HG02852 (cell line): ENCODE data around the gene FRMD4B.

Experiments used
- ATAC-seq: cut with Tn5 transposase; IDR thresholded peaks from one replicate; pipeline ENCODE4 v1.9.1; 2021; ENCODE audit warnings: mild to moderate bottlenecking, moderate library complexity; ENCODE audit not compliant: unreplicated experiment

The FRMD4B gene

GRCh38 chr3:69210068-69210730 is 175.7 kb downstream of the FRMD4B start:
- ATAC-seq: no peak

GRCh38 chr3:69209413-69209812 is 176.5 kb downstream of the FRMD4B start:
- ATAC-seq: no peak

GRCh38 chr3:69207031-69207430 is 178.9 kb downstream of the FRMD4B start:
- no peak for ATAC-seq

- no peak for ATAC-seq
These were observed 180.5 kb downstream of the FRMD4B start for GRCh38 chr3:69205385-69205784.

- ATAC-seq: peak; percentile 84
These were observed 181.5 kb downstream of the FRMD4B start for GRCh38 chr3:69204315-69204957.

- peak; percentile 2 for ATAC-seq
These were observed 182.1 kb downstream of the FRMD4B start for GRCh38 chr3:69203631-69204314.

GRCh38 chr3:69201658-69202057 is 184.2 kb downstream of the FRMD4B start:
- ATAC-seq: no peak

GRCh38 chr3:69200384-69201068 is 185.4 kb downstream of the FRMD4B start:
- no peak for ATAC-seq

- no peak for ATAC-seq
These were observed 185.9 kb downstream of the FRMD4B start for GRCh38 chr3:69199942-69200341.

GRCh38 chr3:69197922-69198530 is 187.9 kb downstream of the FRMD4B start:
- ATAC-seq: no peak

- no peak for ATAC-seq
These were observed 188.4 kb downstream of the FRMD4B start for GRCh38 chr3:69197455-69197854.

- ATAC-seq: no peak
These were observed 189.0 kb downstream of the FRMD4B start for GRCh38 chr3:69196876-69197275.

GRCh38 chr3:69194431-69195165 is 191.3 kb downstream of the FRMD4B start:
- ATAC-seq: no peak

- ATAC-seq: no peak
These were observed 192.1 kb downstream of the FRMD4B start for GRCh38 chr3:69193749-69194148.

- no peak for ATAC-seq
These were observed 194.4 kb downstream of the FRMD4B start for GRCh38 chr3:69191516-69191915.

- no peak for ATAC-seq
These were observed 196.4 kb downstream of the FRMD4B start for GRCh38 chr3:69189487-69189886.

GRCh38 chr3:69186575-69187093 is 199.3 kb downstream of the FRMD4B start:
- ATAC-seq: no peak

- ATAC-seq: no peak
These were observed 203.1 kb downstream of the FRMD4B start for GRCh38 chr3:69182588-69183316.

- ATAC-seq: no peak
These were observed 204.2 kb downstream of the FRMD4B start for GRCh38 chr3:69181592-69182211.
